Retina (tissue), 1 donor: ENCODE data around the gene NPTN.
"Not testable (repeated sequence)": the region's sequence is repeated elsewhere in the genome, so short reads cannot be mapped to it uniquely, and the experiment has no call there.

Experiments
- DNase-seq: peaks from one replicate; pipeline ENCODE4 v3.0.0-alpha.2; 2016

Gene NPTN

GRCh38 chr15:73570355-73571032 lies 62.7 kb downstream of the NPTN start:
- DNase-seq: no peak

DNA sequence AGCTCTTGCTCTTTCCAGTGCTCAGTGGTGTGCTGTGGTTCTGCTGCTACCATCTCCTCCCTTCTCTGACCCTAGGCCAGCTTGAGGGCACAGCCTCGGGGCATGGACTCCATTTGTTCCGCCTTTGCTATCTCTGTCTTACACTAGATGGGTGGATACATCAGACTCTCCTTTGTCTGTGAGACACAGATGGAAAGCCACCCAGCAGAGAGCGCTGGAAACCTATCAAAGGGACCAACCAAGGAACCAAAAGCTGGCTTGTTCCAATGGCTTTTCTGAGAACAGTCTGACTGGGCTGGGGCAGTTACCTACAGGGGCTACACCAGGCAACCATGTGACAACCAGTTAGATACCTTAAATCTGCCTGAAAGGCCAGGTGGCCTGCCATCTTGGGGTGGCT lies 63.8 kb downstream of the NPTN start:
- no peak for DNase-seq

GRCh38 chr15:73568564-73569280 lies 64.5 kb downstream of the NPTN start:
- DNase-seq: no peak

- DNase-seq: no peak
These were observed 66.2 kb downstream of the NPTN start for GRCh38 chr15:73567020-73567419.

GRCh38 chr15:73564255-73564654 lies 68.9 kb downstream of the NPTN start:
- DNase-seq: no peak

GRCh38 chr15:73560501-73561117 lies 72.6 kb downstream of the NPTN start:
- peak; percentile 54 for DNase-seq

GRCh38 chr15:73558529-73558928 lies 74.7 kb downstream of the NPTN start:
- DNase-seq: no peak

DNA sequence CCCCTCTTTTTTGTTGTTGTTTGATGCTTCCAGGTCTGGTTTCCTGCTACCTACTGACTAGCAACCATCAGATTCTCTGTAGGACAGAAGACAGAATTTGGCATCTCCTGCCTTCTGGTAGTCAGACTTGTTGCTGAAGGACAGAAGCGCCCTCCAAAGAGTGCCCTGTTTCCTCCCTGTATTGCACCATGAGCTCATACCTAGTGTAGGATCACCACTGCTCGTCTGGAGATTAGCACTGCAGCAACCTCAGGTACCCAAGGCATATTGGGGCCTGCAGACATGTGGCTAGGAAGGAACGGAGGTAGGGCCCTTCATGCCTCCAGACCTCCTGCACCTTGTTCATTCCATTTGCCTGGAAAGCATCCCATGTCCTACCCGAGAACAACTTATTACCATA lies 78.1 kb downstream of the NPTN start:
- DNase-seq: no peak

- no peak for DNase-seq
These were observed 83.0 kb downstream of the NPTN start for GRCh38 chr15:73550190-73550589.

DNA sequence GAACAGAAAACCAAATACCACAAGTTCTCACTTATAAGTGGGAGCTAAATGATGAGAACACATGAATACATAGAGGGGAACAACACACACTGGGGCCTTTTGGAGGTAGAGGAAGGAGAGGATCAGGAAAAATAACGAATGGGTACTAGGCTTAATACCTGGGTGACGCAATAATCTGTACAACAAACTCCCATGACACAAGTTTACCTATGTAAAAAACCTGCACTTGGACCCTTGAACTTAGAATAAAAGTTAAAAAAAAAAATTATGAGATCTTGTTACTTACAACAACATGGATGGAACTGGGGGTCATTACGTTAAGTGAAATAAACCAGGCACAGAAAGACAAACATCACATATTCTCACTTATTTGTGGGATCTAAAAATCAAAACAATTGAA lies 84.3 kb downstream of the NPTN start:
- DNase-seq: not testable (repeated sequence)

GRCh38 chr15:73541479-73541878 lies 91.7 kb downstream of the NPTN start:
- no peak for DNase-seq

DNA sequence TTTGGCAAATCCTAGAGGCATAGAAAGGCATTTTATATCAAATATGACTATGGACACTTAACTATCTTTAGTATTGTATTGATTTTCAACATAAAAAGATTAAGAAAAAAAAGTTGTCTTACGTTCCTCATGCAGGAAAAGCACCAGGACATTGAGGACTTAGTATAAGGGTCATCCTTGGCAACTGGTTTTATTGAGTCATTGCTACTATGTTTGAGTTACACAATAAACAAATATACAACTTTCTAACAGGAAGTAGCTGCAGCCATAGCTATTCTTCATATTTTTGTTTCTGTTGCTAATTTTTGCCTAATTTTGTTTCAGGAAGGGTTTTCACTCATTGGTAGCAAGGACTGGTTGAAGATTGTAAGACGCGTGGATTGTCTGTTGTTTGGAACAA lies 93.0 kb downstream of the NPTN start:
- DNase-seq: no peak

DNA sequence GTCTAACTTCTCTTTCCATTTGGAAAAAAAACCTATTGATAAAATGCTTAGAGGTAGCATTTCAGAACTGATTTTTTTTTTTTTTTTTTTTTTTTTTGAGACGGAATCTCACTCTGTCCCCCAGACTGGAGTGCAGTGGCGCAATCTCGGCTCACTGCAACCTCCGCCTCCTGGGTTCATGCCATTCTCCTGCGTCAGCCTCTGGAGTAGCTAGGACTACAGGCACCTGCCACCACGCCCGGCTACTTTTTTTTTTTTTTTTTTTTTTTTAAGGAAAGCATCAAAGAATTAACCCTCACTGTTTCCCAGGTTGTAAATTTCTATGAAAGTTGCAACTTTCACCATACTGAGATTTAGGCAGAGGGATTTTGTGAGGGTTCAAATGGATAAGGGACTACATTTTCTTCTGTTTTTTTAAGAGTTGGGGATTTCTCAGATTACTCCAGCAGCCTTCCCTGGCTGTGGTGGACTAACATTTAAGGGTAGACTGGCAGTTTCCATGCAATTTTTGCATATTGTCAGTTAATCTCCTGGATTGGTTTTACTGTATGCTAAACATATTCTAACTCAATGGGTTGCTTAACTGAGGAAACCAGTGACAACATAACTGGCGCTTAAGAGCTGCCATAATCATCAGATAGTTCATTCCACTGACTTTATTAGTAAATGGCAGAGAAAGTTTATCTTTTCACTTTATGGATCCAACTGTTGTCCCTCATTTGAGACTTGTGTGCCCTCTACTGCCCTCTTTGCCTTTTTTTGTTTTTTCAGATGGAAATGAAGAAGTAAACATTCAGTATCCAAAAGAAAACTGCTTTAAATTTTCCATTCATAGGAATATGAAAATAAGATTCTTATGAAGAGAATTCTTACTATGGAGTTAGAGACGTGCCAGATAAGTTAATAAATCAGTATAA lies 93.7 kb downstream of the NPTN start:
- DNase-seq: no peak

DNA sequence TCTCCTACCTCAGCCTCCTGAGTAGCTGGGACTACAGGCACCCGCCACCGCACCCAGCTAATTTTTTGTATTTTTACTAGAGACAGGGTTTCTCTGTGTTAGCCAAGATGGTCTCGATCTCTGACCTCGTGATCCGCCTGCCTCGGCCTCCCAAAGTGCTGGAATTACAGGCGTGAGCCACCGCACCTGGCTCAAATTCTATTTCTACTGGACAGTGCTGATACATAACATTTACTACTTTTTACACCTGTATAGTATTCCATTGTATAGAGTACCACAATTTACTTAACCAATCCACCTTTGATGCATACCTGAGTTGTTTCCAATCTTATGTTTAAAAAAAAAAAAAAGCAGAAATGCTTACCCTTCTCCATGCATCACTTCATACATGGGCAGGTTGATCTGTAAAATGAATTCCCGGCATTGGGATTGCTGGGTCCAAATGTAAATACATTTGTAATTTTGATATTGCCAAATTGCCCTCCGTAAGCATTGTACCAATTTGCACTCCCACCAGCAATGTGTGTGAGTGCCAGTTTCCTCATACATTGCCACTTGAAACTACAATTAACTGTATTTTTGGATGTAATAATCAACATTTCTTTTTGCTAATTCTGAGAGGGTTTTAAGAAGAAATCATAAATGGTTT lies 94.5 kb downstream of the NPTN start:
- DNase-seq: no peak

GRCh38 chr15:73538123-73538522 lies 95.1 kb downstream of the NPTN start:
- DNase-seq: no peak

DNA sequence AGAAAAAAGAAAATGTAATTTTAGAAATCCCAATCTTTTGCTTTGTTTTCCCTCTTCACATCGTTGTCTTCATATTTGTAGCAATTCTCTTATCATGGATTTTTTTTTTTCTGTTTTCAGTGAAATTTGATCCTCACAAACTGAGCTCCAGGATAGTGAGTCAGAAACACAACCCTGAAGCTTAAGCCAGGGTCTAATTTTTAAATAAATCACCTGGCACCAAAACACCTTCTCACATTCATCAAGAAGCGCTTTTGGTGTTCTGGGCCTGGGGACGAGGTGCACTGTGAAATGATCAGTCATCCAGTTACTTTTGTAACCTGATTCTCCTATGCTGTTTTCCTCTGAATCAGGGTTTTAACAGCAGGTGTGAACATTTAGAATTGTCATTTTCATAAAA lies 102.5 kb downstream of the NPTN start:
- no peak for DNase-seq

GRCh38 chr15:73527598-73527997 lies 105.6 kb downstream of the NPTN start:
- no peak for DNase-seq

DNA sequence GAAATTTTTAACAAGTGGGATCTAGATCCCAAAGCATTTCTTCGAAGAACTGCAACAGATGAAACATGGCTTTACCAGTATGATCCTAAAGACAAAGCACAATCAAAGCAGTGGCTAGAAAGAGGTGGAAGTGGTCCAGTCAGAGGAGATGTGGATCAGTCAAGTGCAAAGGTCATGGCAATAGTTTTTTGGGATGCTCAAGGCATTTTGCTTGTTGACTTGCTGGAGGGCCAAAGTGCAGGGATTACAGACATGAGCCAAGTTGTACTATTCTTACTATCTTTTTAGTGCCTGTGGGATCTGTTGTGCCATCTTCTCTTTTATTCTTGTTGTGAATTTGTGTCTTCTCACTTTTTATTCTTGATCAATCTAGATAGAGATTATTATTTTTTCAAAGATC lies 108.3 kb downstream of the NPTN start:
- no peak for DNase-seq

DNA sequence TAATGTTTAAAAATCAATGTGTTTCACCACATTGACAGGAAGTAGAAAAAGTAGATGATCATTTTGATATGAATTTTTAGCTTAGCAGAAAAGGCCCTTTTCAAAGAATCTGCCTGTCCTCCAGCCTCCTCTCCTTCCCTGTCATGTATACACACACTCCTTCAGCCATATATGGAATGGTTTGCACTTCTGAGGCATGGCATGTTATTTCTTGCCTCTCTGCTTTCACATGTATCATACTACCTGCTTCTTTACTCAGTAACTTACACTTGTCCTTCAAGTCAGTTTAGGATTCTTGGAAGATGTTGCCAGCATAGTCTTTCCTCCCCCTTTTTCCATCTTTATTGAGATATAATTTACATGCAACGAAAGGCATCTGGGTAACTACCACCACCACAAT lies 111.2 kb downstream of the NPTN start:
- DNase-seq: no peak

DNA sequence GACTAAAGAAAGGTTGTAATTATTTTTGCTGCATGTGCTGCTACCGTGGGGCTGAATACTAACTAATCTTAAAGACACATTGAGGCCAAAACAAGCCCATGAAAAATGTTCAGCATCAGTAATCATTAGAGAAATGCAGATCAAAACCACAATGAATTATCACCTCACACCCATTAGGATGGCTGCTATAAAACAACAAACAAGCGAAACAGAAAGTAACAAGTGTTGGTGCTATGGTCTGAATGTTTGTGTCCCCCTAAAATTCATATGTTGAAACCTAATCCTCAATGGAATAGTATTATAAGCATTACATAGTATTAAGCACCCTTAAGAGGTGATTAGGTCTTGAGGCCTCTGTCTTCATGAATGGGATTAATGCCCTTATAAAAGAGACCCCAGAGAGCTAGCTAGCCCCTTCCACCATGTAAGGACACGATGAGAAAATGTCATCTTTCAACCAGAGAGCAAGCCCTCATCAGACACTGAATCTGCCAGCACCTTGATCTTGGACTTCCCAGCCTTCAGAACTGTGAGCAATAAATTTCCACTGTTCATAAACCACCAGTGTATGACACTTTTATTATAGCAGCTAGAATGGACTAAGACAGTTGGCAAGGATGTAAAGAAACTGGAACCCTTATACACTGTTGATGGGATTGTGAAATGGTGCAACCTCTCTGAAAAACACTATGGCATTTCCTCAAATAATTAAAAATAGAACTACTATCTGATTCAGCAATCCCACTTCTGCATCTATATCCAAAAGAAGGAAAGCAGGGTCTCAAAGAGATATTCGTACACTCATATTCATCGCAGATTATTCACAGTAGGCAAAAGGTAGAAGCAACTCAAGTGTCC lies 114.1 kb downstream of the NPTN start:
- DNase-seq: no peak

DNA sequence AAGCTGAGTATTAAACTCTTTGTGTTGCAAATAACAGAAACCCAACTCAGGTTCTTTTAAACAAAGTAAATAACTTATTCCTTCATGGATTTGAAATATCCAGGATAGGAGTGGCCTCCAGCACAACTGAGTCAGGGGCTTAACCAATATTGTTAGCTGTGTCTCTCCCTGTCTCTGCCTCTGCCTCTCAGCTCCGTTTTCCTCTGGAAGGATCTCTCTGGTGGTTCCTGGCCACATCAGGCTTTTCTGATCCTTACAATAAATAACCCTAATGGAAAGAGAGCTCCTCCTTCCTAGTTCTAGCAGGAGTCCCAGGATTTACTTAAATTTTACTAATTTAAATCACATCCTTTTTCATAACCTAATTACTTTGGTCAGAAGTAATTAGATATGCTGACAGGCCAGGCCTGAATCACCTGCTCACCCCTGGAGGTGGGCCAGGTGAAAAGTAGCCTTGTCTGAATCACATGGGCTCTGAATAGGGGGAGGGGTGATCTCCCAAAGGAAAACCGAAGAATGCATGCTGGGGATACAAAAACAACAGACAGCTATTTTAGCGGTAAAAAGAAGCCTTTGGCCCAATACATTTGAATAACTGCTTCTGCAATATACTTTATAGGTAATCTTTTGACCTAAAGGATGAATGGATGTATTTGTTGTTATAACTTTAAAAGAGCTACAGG lies 114.9 kb downstream of the NPTN start:
- no peak for DNase-seq
